Measurements from ENCODE around the gene PET117.

DNA sequence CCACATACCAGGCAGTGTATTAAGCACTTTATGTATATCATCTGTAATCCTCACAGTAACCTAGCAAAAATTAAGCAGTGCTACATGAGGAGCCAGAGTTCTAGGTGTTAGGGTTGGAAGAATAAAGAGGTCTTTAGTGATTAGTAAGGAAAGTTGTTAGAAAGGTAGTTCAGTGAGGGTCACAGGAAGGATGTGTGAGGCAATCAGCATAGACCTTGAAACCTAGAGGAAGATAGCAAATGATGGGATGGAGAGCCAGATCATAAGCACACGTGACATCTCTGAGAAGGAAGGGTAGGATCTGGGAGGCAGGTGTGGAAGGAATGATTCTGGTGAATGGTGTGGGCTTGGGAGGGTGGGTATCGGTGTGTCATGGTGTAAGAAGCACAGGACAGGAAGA lies 2.2 kb downstream of the PET117 start:
- TF ChIP-seq, protein P1, sequence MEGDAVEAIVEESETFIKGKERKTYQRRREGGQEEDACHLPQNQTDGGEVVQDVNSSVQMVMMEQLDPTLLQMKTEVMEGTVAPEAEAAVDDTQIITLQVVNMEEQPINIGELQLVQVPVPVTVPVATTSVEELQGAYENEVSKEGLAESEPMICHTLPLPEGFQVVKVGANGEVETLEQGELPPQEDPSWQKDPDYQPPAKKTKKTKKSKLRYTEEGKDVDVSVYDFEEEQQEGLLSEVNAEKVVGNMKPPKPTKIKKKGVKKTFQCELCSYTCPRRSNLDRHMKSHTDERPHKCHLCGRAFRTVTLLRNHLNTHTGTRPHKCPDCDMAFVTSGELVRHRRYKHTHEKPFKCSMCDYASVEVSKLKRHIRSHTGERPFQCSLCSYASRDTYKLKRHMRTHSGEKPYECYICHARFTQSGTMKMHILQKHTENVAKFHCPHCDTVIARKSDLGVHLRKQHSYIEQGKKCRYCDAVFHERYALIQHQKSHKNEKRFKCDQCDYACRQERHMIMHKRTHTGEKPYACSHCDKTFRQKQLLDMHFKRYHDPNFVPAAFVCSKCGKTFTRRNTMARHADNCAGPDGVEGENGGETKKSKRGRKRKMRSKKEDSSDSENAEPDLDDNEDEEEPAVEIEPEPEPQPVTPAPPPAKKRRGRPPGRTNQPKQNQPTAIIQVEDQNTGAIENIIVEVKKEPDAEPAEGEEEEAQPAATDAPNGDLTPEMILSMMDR (IDR thresholded peaks at IDR 0.05): no peak
- TF ChIP-seq POLR2A (IDR thresholded peaks at IDR 0.05): no peak
- no peak for TF ChIP-seq POLR2AphosphoS5 (IDR thresholded peaks at IDR 0.05; ENCODE audit: insufficient read depth in 1 of 2, low read depth in 1 of 2)
